IMR-90 (cell line): Measurements from ENCODE around the gene CCNE1. TPM values are rescaled to one million over a fixed set of nuclear protein-coding genes. Genes with fewer than 3 reads are reported as not detected.

ENCODE experiments used
- ATAC-seq: fragments of 200-7000 bp; cut with Tn5 transposase; 2 replicates; pipeline ENCODE4 v1.9.1; 2020; ENCODE audit warnings: low read depth, mild to moderate bottlenecking, moderate library complexity
- BruUV-seq: library from RNA; stranded (reverse); fragments of 400-500 nt; replicated peaks from 2 replicates; lab custom pipeline; 2021; lab: Mats Ljungman, UMichigan
- CTCF ChIA-PET: fragments of 300-600 bp; formaldehyde crosslinking; extraction: SDS; loops from one replicate; lab custom pipeline; 2021; ENCODE audit warnings: antibody characterized with exemption; lab: Yijun Ruan, JAX
- POLR2A ChIA-PET: fragments of 300-600 bp; sonication (Branson Sonifier 250); formaldehyde crosslinking; loops from one replicate; lab custom pipeline; 2022; ENCODE audit warnings: antibody characterized with exemption; ENCODE audit not compliant: unreplicated experiment; lab: Charles Lee
- DNase-seq: peaks from one replicate; pipeline ENCODE4 v3.0.0; 2013
- H2AFZ ChIP-seq: replicated peaks from 2 replicates; pipeline ENCODE3; 2013; ENCODE audit warnings: low read length, mild to moderate bottlenecking; ENCODE audit not compliant: poor library complexity
- H2AK5ac ChIP-seq: 2 replicates; pipeline ENCODE4 v1.6.1; 2013; ENCODE audit warnings: low read depth, low read length, inconsistent platforms
- H2AK9ac ChIP-seq: replicated peaks from 2 replicates; pipeline ENCODE3; 2013; ENCODE audit warnings: mild to moderate bottlenecking, low read depth, low read length, moderate library complexity; ENCODE audit not compliant: poor library complexity
- H2BK120ac ChIP-seq: 2 replicates; pipeline ENCODE4 v1.6.1; 2013; ENCODE audit warnings: low read depth, low read length, inconsistent platforms
- H2BK15ac ChIP-seq: 3 replicates; pipeline ENCODE4 v1.6.1; 2013; ENCODE audit warnings: low read depth, low read length, inconsistent platforms
- H2BK20ac ChIP-seq: 2 replicates; pipeline ENCODE4 v1.6.1; 2013; ENCODE audit warnings: low read depth, mild to moderate bottlenecking, inconsistent platforms, low read length, moderate library complexity
- H2BK5ac ChIP-seq: 2 replicates; pipeline ENCODE4 v1.6.1; 2013; ENCODE audit warnings: mild to moderate bottlenecking, low read depth, low read length, inconsistent platforms; ENCODE audit not compliant: poor library complexity, severe bottlenecking
- H3K14ac ChIP-seq: replicated peaks from 2 replicates; pipeline ENCODE4 v1.6.1; 2013; ENCODE audit warnings: low read depth, low read length, inconsistent platforms
- H3K18ac ChIP-seq: 2 replicates; pipeline ENCODE4 v1.6.1; 2013; ENCODE audit warnings: low read depth, low read length, control low read depth
- H3K23ac ChIP-seq: 2 replicates; pipeline ENCODE4 v1.6.1; 2013; ENCODE audit warnings: low read depth, low read length, inconsistent platforms
- H3K27ac ChIP-seq: 2 replicates; pipeline ENCODE4 v1.5.1; 2013; ENCODE audit warnings: mild to moderate bottlenecking, control low read depth, low read length; ENCODE audit not compliant: insufficient read depth
- H3K27me3 ChIP-seq: 2 replicates; pipeline ENCODE4 v1.6.1; 2013; ENCODE audit warnings: low read length; ENCODE audit not compliant: control insufficient read depth, insufficient read depth
- H3K36me3 ChIP-seq: 2 replicates; pipeline ENCODE4 v1.6.1; 2013; ENCODE audit warnings: low read length, mixed read lengths; ENCODE audit not compliant: control insufficient read depth, insufficient read depth
- H3K4ac ChIP-seq: 2 replicates; pipeline ENCODE4 v1.6.1; 2013; ENCODE audit warnings: low read depth, low read length, inconsistent platforms
- H3K4me1 ChIP-seq: 2 replicates; pipeline ENCODE4 v1.6.1; 2013; ENCODE audit warnings: low read length, mixed read lengths; ENCODE audit not compliant: control insufficient read depth, insufficient read depth
- H3K4me2 ChIP-seq: 2 replicates; pipeline ENCODE4 v1.6.1; 2013; ENCODE audit warnings: low read depth, mild to moderate bottlenecking, control low read depth, low read length, moderate library complexity
- H3K4me3 ChIP-seq: 2 replicates; pipeline ENCODE4 v1.5.1; 2013; ENCODE audit warnings: low read depth, mild to moderate bottlenecking, control low read depth, low read length, moderate library complexity; ENCODE audit not compliant: insufficient read depth
- H3K56ac ChIP-seq: 2 replicates; pipeline ENCODE4 v1.6.1; 2013; ENCODE audit warnings: low read length, inconsistent platforms; ENCODE audit not compliant: insufficient read depth; ENCODE audit errors: extremely low read depth
- H3K79me1 ChIP-seq, 2 experiments: 2 replicates each; pipeline ENCODE4 v1.6.1; 2013; ENCODE audit warnings: low read length in 2 of 2, inconsistent platforms in 1 of 2, low read depth in 1 of 2
- H3K9ac ChIP-seq: 2 replicates; pipeline ENCODE4 v1.6.1; 2013; ENCODE audit warnings: low read depth, low read length, control low read depth
- H3K9me1 ChIP-seq: 2 replicates; pipeline ENCODE4 v1.6.1; 2013; ENCODE audit warnings: low read length, inconsistent platforms; ENCODE audit not compliant: insufficient read depth
- H3K9me3 ChIP-seq: 2 replicates; pipeline ENCODE4 v1.6.1; 2013; ENCODE audit warnings: low read length; ENCODE audit not compliant: control insufficient read depth, insufficient read depth
- H4K20me1 ChIP-seq: 2 replicates; pipeline ENCODE4 v1.6.1; 2013; ENCODE audit warnings: low read length, inconsistent platforms; ENCODE audit not compliant: insufficient read depth
- H4K5ac ChIP-seq: 2 replicates; pipeline ENCODE4 v1.6.1; 2013; ENCODE audit warnings: mild to moderate bottlenecking, low read depth, low read length, control low read depth
- H4K8ac ChIP-seq, 2 experiments: 2 replicates each; pipeline ENCODE4 v1.6.1; 2013; ENCODE audit warnings: low read depth in 2 of 2, low read length in 2 of 2, control low read depth in 1 of 2, inconsistent platforms in 1 of 2
- H4K91ac ChIP-seq: 2 replicates; pipeline ENCODE4 v1.6.1; 2013; ENCODE audit warnings: low read depth, low read length, inconsistent platforms; ENCODE audit not compliant: insufficient read depth
- CEBPB ChIP-seq: IDR thresholded peaks from 2 replicates; pipeline ENCODE4 v1.6.1; 2012; ENCODE audit warnings: low read depth, low read length, improper control_type of control experiment
- SMC3 ChIP-seq: fragments of 150-350 bp; IDR thresholded peaks from 2 replicates; pipeline ENCODE4 v1.6.1; 2016; ENCODE audit warnings: low read depth, mild to moderate bottlenecking, antibody characterized with exemption, low read length, moderate library complexity
- WGBS, 2 experiments: methylation state at CpG; one replicate each; pipeline versions ENCODE4 v1.1.5 to v1.1.7; 2013; ENCODE audit warnings: missing lambda C conversion rate in 2 of 2; ENCODE audit not compliant: insufficient read length in 1 of 2; ENCODE audit errors: extremely low coverage in 2 of 2; 5-methylcytosine and 5-hydroxymethylcytosine counted together
- dilution Hi-C: fragments of 300-500 bp; cut with HindIII; formaldehyde crosslinking; loops from one replicate; pipeline ENCODE4 v1.14.3; 2018; ENCODE audit warnings: low sequenced_read_pairs; ENCODE audit not compliant: unreplicated experiment
- in situ Hi-C: fragments of 300-500 bp; cut with MboI; formaldehyde crosslinking; loops from 3 replicates; pipeline ENCODE4 v1.14.3; 2019; ENCODE audit warnings: low sequenced_read_pairs, inconsistent platforms, mixed read lengths
- intact Hi-C: fragments of 100-400 bp; cut with micrococcal nuclease; formaldehyde crosslinking; loops from 2 replicates; pipeline ENCODE4 v1.10.0; 2022
- polyA plus RNA-seq, 3 experiments: library from polyadenylated mRNA; depleted of rRNA; stranded (reverse); fragments of >200 nt; gene quantifications; 2 replicates each; pipeline ENCODE4 v1.2.3, GENCODE V29; 2012; ENCODE audit warnings: low replicate concordance in 1 of 3
- total RNA-seq: library from RNA; depleted of rRNA; stranded (reverse); fragments of >200 nt; gene quantifications from 2 replicates; pipeline ENCODE4 v1.2.3, GENCODE V29; 2012

The CCNE1 gene
- total and polyA plus RNA-seq, 2 of the 4 experiments (the other 2 are of a cell fraction), result 6.8 to 7.0 TPM

DNA sequence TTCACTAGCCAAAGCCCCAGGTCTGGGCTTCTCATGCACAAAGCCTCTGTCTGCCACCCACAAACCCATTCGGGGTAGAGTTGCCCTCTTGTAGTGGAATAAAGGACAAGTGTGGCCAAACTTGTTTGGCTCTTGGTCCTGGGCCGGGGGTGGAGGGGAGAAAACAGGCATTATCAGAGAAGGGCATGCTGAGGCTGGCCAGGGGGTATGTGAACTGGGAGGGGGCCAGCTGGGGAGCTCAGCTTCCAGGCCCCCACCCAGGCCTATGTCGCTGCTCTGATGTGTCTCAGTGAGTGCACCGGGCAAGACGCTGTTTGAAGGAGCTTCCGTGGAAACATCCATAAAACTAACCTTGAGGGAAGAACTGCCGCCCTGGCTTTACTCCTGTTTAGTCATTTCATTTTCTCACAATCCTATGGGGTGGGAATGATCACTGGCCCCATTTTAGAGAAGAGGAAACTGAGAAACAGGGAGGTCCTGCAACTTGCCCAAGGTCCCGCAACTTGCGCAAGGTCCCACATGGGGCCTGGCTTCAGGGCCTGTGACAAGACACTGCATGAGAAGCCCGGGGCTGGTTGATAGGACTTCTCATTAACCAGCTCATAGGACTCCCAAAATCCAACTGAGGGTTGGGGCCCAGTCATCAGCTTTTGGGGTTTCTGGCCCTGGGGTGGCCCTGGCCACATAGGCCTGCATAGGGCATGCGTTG, 30.8 kb downstream of the CCNE1 start:
- no peak overlapping the region for H4K8ac ChIP-seq
- BruUV-seq, result no TSS peak
- H3K56ac ChIP-seq, result no peak overlapping the region
- no peak overlapping the region for H2BK15ac ChIP-seq
- H3K9me3 ChIP-seq, result no peaks in the 10 kb centered on the region
- H2BK120ac ChIP-seq, result no peak overlapping the region
- DNase-seq, result no peak
- H3K9me1 ChIP-seq, result no peaks in the 10 kb centered on the region
- no peak overlapping the region for H3K4me3 ChIP-seq
- no peak overlapping the region for H3K14ac ChIP-seq
- H4K20me1 ChIP-seq, result no peaks in the 10 kb centered on the region; the same call in 1 of the 2 replicates
- H3K23ac ChIP-seq, result no peak overlapping the region
- H3K18ac ChIP-seq, result no peak overlapping the region
- H2AK9ac ChIP-seq, result no peak overlapping the region
- H2AFZ ChIP-seq, result no peak overlapping the region
- H3K9ac ChIP-seq, result no peak overlapping the region
- TF ChIP-seq CEBPB (peak; percentile 40), SMC3 (no peak)
- dilution Hi-C loops, result no loop called here
- no peaks in the 10 kb centered on the region for H3K79me1 ChIP-seq
- CTCF ChIA-PET, result no interaction called here
- peaks cover 14% of the 10 kb centered on the region for H3K27me3 ChIP-seq
- H3K4ac ChIP-seq, result no peak overlapping the region
- H3K4me1 ChIP-seq, result peaks cover 2% of the 10 kb centered on the region; the same call in 1 of the 2 replicates
- H2BK20ac ChIP-seq, result no peak overlapping the region
- POLR2A ChIA-PET, result no interaction called here
- no peaks in the 10 kb centered on the region for H3K36me3 ChIP-seq
- H2BK5ac ChIP-seq, result no peak overlapping the region
- H2AK5ac ChIP-seq, result no peak overlapping the region
- no peak overlapping the region for H4K5ac ChIP-seq
- no peak overlapping the region for H3K27ac ChIP-seq
- H4K91ac ChIP-seq, result no peak overlapping the region
- ATAC-seq, result no peak
- WGBS, 2 experiments, result 59% methylated on average over 4 of the region's 11 CpGs; no CpG with 5 or more reads in 1 of the 2 experiments
- in situ Hi-C loops, result no loop called here
- no peak overlapping the region for H3K4me2 ChIP-seq
- intact Hi-C loops, result no loop called here
